Stimulated activated naive B cell treated with anti-CD40 and anti-IgM and Interleukin-4, amounts not matched to agents 10 μg/mL and 1 μg/mL and 100 μg/mL, for 72 hours (primary cell): ENCODE data around the gene STAU1.
"Not testable (repeated sequence)": the region's sequence is repeated elsewhere in the genome, so short reads cannot be mapped to it uniquely, and the experiment has no call there.

Experiments used
- ATAC-seq, 2 donors: fragments of 150-1000 bp; cut with Tn5 transposase; replicated peaks; 2 replicates each; pipeline ENCODE4 v1.10.0; 2021; ENCODE audit warnings: moderate library complexity in 1 of 2
- DNase-seq: peaks from one replicate; pipeline ENCODE4 v3.0.0; 2021
- H3K27ac Mint-ChIP-seq: one replicate; pipeline ENCODE4 v1.8.0; 2022; ENCODE audit warnings: mild to moderate bottlenecking, mixed read lengths
- H3K27me3 Mint-ChIP-seq, 2 donors: one replicate each; pipeline ENCODE4 v1.8.0; 2022; ENCODE audit warnings: mixed read lengths in 2 of 2
- H3K36me3 Mint-ChIP-seq, 2 donors: one replicate each; pipeline ENCODE4 v1.8.0; 2022; ENCODE audit warnings: mixed read lengths in 2 of 2, mild to moderate bottlenecking in 1 of 2
- H3K4me1 Mint-ChIP-seq, 2 donors: one replicate each; pipeline ENCODE4 v1.8.0; 2022; ENCODE audit warnings: mixed read lengths in 2 of 2, mild to moderate bottlenecking in 1 of 2
- H3K4me3 Mint-ChIP-seq, 2 donors: one replicate each; pipeline ENCODE4 v1.8.0; 2022; ENCODE audit warnings: mild to moderate bottlenecking in 2 of 2, mixed read lengths in 2 of 2, moderate library complexity in 1 of 2
- H3K9me3 Mint-ChIP-seq, 2 donors: one replicate each; pipeline ENCODE4 v1.8.0; 2022; ENCODE audit warnings: mixed read lengths in 2 of 2, mild to moderate bottlenecking in 1 of 2

Gene STAU1

DNA sequence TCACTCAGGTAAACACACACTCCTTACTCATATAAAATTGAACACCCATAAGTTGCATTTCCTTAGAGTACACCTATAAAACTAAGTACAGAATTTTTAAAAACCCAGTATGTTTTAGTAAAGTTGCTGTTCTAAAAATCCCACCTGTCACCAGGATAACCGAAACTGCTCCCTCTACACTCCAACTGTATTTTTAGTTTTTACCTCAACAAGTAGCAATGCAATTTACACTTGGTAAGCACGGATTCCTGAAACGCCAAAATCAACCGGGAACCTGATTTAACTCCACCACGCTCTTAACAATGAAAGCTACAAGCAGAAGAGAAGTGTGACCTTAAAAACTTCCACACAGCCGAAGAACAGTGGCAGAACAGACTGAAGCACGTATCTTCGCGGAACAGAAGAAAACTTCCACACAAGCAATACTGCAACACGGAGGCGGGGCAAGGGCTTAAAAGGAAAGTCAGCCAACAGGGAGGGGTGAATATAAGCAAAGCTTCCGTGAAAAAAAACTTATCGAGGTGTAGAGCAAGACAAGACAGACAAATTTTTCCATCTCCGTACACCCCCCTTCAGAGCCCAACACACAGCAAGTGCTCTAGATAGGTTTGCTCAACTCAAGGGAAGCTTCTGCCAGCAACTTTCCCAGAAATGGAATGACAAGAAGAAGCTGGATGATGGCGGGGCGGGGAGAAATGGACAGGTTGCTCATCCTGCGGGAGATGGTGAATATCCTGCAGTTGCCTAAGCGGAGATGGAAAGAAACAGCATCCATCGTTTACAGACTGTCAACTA is 1.4 kb downstream of the STAU1 start:
- ATAC-seq (peak; percentile 18 to 31), DNase-seq (peak; percentile 21)
- Mint-ChIP-seq H3K4me1 (peaks cover 7 to 40% of the 10 kb centered on the region in 2 donors), H3K4me3 (peak overlapping the region; percentile 90 to 94), H3K27ac (peak overlapping the region; percentile 82), H3K27me3 (no peaks in the 10 kb centered on the region), H3K9me3 (peaks cover 0 to 1% of the 10 kb centered on the region in 2 donors), H3K36me3 (peaks cover 3 to 5% of the 10 kb centered on the region in 2 donors)

DNA sequence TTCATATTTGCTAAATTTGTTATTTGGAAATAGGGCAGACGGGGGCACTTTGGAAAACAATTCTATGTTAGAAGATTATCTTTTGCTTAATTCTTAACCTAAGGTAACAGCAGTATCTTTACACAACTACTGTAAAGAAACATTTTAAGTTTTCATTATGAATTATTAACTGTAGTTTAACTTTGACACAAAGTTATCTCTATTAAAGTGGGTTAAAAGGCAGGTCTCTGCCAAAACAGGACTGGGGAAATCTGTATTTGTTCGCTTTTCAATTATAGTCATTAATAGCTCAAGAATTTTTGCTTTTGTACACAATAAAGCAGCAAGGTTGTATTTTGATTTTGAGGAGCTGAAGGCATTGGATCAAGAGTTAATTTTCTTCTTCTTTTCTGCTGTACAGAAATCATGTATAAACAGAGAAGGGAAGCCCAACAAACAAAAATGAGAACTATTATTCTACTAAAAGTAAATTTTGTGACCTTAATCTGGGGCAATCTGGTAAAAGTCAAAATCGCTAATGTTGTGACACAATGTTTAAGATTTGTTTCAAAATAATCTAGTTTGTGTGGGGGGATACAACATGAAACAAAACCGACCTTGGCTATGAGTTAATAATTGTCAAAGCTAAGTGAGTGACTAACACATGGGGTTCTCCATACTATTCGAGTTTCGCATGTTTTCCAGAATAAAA is 2.9 kb downstream of the STAU1 start:
- ATAC-seq = no peak
- Mint-ChIP-seq H3K27me3 (no peaks in the 10 kb centered on the region), H3K9me3 (peaks cover 0 to 1% of the 10 kb centered on the region in 2 donors), H3K27ac (no peak overlapping the region), H3K4me3 (no peak overlapping the region), H3K36me3 (peaks cover 3 to 5% of the 10 kb centered on the region in 2 donors), H3K4me1 (peaks cover 15 to 52% of the 10 kb centered on the region in 2 donors)
- no peak for DNase-seq

DNA sequence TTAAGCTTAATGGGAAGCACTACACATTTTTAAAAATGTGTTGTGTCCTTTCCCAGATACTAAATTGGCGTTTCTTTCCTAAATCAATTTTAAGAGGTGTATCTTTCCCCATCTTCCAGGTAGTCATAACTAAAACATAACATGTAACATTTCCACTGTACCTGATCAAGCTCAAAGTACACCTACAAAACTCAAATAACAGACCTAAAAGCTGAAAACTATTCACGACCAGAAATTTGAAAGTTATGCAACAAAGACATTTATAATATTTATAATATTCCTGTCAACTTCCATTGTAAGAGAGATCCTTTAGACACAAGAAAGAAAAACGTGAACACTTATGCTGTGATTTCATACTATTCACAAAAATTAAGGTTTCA is 3.5 kb downstream of the STAU1 start:
- DNase-seq = no peak
- H3K4me3 Mint-ChIP-seq = no peak overlapping the region
- H3K27me3 Mint-ChIP-seq = no peaks in the 10 kb centered on the region
- H3K27ac Mint-ChIP-seq = no peak overlapping the region
- H3K9me3 Mint-ChIP-seq = peaks cover 0 to under 1% of the 10 kb centered on the region in 2 donors
- peaks cover 19 to 58% of the 10 kb centered on the region in 2 donors for H3K4me1 Mint-ChIP-seq
- H3K36me3 Mint-ChIP-seq = peaks cover 3 to 5% of the 10 kb centered on the region in 2 donors
- no peak for ATAC-seq

DNA sequence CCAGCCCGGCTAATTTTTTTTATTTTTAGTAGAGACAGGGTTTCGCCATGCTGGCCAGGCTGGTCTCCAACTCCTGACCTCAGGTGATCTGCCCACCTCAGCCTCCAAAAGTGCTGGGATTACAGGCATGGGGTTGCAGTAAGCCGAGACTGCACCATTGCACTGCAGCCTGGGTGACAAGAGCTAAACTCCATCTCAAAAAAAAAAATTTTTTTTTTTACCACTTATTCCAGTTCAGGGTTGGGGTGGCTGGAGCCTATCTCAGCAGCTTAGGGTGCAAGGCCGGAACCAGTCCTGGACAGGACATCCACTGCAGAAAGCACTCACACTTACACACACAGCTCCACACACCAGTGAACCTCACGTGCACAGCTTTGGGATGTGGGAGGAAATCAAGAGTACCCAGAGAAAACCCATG is 4.0 kb downstream of the STAU1 start:
- not testable (repeated sequence) for ATAC-seq, H3K9me3 Mint-ChIP-seq, DNase-seq, H3K27me3 Mint-ChIP-seq, H3K4me3 Mint-ChIP-seq, H3K27ac Mint-ChIP-seq, H3K36me3 Mint-ChIP-seq
- peaks cover 22 to 63% of the 10 kb centered on the region in 2 donors for H3K4me1 Mint-ChIP-seq

DNA sequence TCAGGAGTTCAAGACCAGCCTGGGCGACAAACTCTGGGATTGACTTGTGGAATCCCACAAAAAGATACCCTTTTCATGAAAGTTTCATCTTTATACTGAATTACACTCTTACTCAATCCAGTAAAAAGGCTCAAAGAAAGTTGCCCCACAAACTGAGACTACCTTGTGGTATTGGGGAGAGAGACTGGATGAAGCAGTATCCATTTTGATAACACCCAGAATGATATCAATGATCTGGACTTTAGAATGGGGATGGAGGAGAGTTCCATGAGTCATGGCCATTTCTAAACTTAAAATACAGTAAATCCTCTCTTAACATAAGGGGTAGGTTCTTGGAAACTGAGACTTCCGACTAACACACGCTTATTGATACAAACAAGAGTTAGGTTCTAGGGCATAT is 4.7 kb downstream of the STAU1 start:
- peaks cover 3 to 5% of the 10 kb centered on the region in 2 donors for H3K36me3 Mint-ChIP-seq
- no peaks in the 10 kb centered on the region for H3K27me3 Mint-ChIP-seq
- H3K4me1 Mint-ChIP-seq = peaks cover 22 to 59% of the 10 kb centered on the region in 2 donors
- ATAC-seq (no peak), DNase-seq (no peak)
- H3K9me3 Mint-ChIP-seq = no peaks in the 10 kb centered on the region
- no peak overlapping the region for H3K4me3 Mint-ChIP-seq
- H3K27ac Mint-ChIP-seq = no peak overlapping the region

DNA sequence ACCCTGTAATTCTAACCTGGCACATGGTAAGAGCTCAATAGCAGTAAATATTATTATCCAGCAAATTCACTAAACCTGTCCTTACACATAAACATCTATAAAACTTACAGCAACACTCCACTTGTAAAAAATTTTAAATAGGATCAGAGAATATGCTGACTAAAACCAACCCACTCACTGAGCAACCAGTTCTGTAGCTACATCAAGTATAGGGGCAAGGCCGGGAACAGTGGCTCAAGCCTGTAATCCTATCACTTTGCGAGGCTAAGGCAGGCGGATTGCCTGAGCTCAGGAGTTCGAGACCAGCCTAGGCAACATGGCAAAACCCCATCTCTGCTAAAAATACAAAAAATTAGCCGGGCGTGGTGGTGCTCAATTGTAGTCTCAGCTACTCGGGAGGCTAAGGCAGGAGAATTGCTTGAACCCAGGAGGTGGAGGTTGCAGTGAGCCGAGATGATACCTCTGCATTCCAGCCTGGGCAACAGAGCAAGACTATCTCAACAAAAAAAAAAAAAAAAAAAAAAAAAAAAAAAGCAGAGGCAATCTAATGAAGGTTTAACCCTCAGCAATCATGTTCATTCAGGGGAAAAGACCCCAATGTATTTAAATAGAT is 6.8 kb downstream of the STAU1 start:
- DNase-seq = no peak
- H3K27ac Mint-ChIP-seq = no peak overlapping the region

DNA sequence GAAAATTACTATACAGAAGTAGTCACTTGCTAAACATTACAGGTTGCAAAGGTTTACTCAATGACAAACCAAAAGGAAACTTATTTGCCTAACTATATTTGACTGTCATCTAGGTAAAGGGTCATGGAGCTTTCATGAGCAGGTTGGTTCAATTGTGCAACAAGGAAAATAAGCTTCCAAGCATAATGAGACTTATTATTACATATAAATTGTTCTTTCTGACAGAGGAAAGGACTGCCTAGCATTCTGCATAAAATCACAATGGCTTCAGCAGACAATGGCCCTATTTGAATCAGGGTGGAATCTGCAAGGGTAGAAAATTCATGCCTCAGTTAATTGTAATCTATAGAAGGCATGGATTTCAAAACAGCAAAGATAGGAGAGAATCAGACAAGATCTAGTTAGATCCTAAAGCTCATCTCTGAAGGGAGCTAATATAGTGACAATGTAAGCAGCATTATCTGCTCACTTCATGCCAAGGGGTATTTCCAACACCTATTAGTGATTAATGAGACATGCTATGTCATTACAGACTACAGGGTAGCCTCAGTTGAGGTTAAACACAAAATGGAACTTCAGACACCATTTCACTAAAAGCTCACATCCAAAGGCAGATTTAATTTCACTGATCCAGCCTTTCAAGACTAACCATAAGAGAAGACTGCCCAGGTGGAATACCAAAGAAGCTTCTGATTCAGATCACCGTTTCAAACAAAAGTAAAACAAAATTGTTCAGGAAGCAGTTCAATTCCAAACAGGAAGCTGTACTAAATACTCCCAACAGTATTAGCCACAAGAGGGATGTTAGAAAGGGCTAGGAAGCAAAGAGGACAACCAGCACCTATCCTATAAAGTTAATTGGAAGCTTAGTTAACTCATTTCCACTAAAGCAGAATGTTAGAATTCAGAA is 8.5 kb downstream of the STAU1 start:
- DNase-seq = no peak
- peak overlapping the region in 1 of 2 donors; percentile 17 for H3K4me3 Mint-ChIP-seq
- ATAC-seq = peak; percentile 67 to 78
- peaks cover 6 to 8% of the 10 kb centered on the region in 2 donors for H3K36me3 Mint-ChIP-seq
- H3K4me1 Mint-ChIP-seq = peaks cover 18 to 38% of the 10 kb centered on the region in 2 donors
- H3K27me3 Mint-ChIP-seq = no peaks in the 10 kb centered on the region
- H3K27ac Mint-ChIP-seq = peak overlapping the region; percentile 17
- no peaks in the 10 kb centered on the region for H3K9me3 Mint-ChIP-seq

More for the DNA sequence above, 6.8 kb downstream of the STAU1 start:
- no peaks in the 10 kb centered on the region for H3K9me3 Mint-ChIP-seq
- peaks cover 3 to 6% of the 10 kb centered on the region in 2 donors for H3K36me3 Mint-ChIP-seq
- no peaks in the 10 kb centered on the region for H3K27me3 Mint-ChIP-seq
- H3K4me1 Mint-ChIP-seq = peaks cover 18 to 50% of the 10 kb centered on the region in 2 donors
- ATAC-seq = no peak
- no peak overlapping the region for H3K4me3 Mint-ChIP-seq

DNA sequence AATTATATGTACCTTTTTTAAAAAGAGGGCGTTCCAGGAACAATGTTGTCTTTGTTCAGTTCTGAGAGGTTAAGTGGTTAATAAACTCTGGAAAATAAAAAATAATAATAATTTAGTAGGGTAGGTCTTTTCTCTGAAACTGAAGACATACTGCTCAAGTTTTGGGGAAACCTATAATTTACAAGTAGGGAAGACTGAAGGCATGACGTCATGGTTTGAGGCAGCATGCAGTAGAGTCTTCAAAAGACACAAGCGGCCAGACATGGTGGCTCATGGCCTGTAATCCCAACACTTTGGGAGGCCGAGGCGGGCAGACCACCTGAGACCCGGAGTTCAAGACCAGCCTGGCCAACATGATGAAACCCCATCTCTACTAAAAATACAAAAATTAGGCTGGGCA is 14.0 kb downstream of the STAU1 start:
- H3K27me3 Mint-ChIP-seq = no peaks in the 10 kb centered on the region
- H3K27ac Mint-ChIP-seq = no peak overlapping the region
- no peak for ATAC-seq
- H3K36me3 Mint-ChIP-seq = peaks cover 8 to 21% of the 10 kb centered on the region in 2 donors
- peaks cover under 1 to 7% of the 10 kb centered on the region in 2 donors for H3K4me1 Mint-ChIP-seq
- DNase-seq = no peak
- no peaks in the 10 kb centered on the region for H3K9me3 Mint-ChIP-seq
- no peak overlapping the region for H3K4me3 Mint-ChIP-seq

DNA sequence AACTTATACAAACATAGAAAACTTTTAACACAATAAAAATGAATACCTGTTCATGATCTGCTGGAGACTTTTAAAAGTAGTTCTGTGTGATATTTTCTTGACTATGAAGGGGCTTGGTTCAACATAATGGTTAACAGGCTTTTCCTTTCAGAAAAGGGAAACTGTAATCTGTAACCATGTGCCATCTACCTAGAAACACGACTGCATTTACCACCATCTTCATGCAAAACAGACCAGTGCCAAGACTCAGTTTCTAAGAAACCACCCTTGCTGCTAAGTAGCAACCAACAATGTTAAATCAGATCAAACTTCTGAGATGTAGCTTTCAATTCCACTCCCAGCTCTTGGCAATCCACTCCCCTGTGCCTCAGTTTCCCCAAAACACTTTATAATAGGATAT is 15.7 kb downstream of the STAU1 start:
- ATAC-seq (no peak), DNase-seq (no peak)
- no peak overlapping the region for H3K4me3 Mint-ChIP-seq
- H3K27ac Mint-ChIP-seq = no peak overlapping the region
- H3K4me1 Mint-ChIP-seq = peaks cover 14% of the 10 kb centered on the region in 2 donors
- H3K9me3 Mint-ChIP-seq = no peaks in the 10 kb centered on the region
- peaks cover 6 to 25% of the 10 kb centered on the region in 2 donors for H3K36me3 Mint-ChIP-seq
- no peaks in the 10 kb centered on the region for H3K27me3 Mint-ChIP-seq

DNA sequence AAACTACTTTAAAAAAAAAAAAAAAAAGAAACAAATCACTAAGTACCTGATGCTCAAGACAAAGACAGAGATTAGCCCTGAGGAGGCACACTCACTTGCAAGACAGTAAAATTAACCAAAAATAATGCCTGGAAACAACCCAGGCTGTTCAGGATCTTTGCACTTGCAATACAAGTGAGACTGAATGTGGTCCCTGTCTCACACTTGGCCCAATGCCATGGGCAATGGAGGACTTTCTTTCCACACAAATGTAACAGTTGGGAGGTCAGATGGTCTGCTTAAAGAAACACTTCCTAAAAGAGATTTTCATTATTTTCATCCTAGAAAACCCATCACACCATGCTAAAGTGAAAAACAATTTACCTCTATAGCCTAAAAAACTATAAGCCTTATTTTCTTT is 16.2 kb downstream of the STAU1 start:
- Mint-ChIP-seq H3K36me3 (peaks cover 6 to 25% of the 10 kb centered on the region in 2 donors), H3K4me1 (peaks cover 15 to 18% of the 10 kb centered on the region in 2 donors), H3K27ac (no peak overlapping the region), H3K4me3 (no peak overlapping the region), H3K9me3 (no peaks in the 10 kb centered on the region), H3K27me3 (no peaks in the 10 kb centered on the region)
- DNase-seq (no peak), ATAC-seq (no peak)

DNA sequence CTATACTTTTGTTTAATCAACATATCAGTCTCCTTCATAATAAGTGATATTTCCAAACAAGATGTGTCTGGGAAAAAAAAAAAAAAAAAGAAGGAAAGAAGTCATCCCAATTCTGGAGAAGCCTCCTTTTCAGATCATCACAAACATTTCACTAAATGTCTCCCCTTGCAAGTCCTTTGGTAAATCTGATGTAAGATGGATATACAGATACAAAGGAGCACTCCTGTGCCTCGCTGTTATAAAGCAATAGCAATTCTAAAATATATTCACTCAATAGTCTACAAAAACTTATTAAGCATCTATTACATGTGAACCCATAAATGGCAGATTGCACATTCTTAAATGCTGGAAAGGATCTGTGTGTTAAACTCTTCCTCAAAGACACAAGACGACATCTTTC is 17.4 kb downstream of the STAU1 start:
- peaks cover 19 to 30% of the 10 kb centered on the region in 2 donors for H3K4me1 Mint-ChIP-seq
- no peaks in the 10 kb centered on the region for H3K27me3 Mint-ChIP-seq
- H3K27ac Mint-ChIP-seq = no peak overlapping the region
- DNase-seq (no peak), ATAC-seq (no peak)
- H3K4me3 Mint-ChIP-seq = no peak overlapping the region
- H3K9me3 Mint-ChIP-seq = no peaks in the 10 kb centered on the region
- H3K36me3 Mint-ChIP-seq = peaks cover 6 to 29% of the 10 kb centered on the region in 2 donors

DNA sequence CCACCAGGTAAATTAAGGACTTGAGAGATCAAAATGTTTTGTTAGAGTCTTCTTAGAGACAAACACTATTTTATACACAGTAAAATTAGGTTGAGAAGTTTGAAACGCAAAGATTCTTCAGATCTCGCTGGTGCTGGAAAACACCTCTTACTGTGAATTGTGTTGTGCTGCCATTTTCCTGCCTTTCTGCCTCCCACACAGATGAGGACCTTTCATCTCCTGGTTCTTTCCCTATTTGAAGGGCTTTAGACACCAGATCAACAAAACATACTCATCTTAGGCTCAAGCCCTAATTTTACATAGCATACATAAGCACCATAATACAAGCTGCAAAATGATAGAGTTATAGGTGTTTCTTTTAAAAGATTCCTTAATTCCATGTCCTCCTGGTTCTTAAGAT is 18.6 kb downstream of the STAU1 start:
- Mint-ChIP-seq H3K4me1 (peaks cover 20 to 35% of the 10 kb centered on the region in 2 donors), H3K9me3 (no peaks in the 10 kb centered on the region), H3K27me3 (no peaks in the 10 kb centered on the region), H3K27ac (no peak overlapping the region), H3K4me3 (no peak overlapping the region), H3K36me3 (peaks cover 6 to 31% of the 10 kb centered on the region in 2 donors)
- no peak for DNase-seq
- ATAC-seq = no peak

DNA sequence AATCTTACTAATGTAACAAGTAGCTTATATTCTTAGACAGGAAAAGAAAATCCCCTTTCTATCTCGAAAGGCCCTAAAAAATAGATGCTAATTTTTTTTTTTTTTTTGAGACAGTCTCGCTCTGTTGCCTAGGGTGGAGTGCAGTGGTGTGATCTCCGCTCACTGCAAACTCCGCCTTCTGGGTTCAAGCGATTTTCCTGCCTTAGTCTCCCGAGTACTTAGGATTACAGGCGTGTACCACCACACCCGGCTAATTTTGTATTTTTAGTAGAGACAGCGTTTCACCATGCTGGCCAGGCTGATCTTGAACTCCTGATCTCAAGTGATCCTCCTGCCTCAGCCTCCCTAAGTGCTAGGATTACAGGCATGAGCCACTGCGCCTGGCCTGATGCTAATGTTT is 19.3 kb downstream of the STAU1 start:
- H3K27me3 Mint-ChIP-seq, H3K27ac Mint-ChIP-seq, DNase-seq, ATAC-seq, H3K4me3 Mint-ChIP-seq, H3K9me3 Mint-ChIP-seq: not testable (repeated sequence)
- H3K4me1 Mint-ChIP-seq = peaks cover 20 to 35% of the 10 kb centered on the region in 2 donors
- peaks cover 6 to 31% of the 10 kb centered on the region in 2 donors for H3K36me3 Mint-ChIP-seq
